Astrocyte (in vitro differentiated cells and primary cell): ENCODE measurements around the gene RINL.

Source experiments
- CTCF ChIP-seq: IDR thresholded peaks from 2 replicates; pipeline ENCODE4 v1.5.1; 2011; ENCODE audit warnings: low read depth, mild to moderate bottlenecking, inconsistent platforms, low read length, moderate library complexity; ENCODE audit not compliant: insufficient read depth
- EZH2 ChIP-seq: IDR thresholded peaks from 2 replicates; pipeline ENCODE4 v1.6.1; 2012; ENCODE audit warnings: mild to moderate bottlenecking, low read length, inconsistent platforms; ENCODE audit not compliant: insufficient read depth

GRCh38 chr19:38844093-38844686 lies 33.9 kb downstream of the RINL start:
- TF ChIP-seq EZH2 (no peak), CTCF (no peak)
